GM18873 (cell line): Measurements from ENCODE around the gene UFC1.

ENCODE experiments used
- ATAC-seq: cut with Tn5 transposase; IDR thresholded peaks from one replicate; pipeline ENCODE4 v1.9.1; 2021; ENCODE audit warnings: mild to moderate bottlenecking, moderate library complexity, moderate number of reproducible peaks; ENCODE audit not compliant: unreplicated experiment, low FRiP score

Gene UFC1

DNA sequence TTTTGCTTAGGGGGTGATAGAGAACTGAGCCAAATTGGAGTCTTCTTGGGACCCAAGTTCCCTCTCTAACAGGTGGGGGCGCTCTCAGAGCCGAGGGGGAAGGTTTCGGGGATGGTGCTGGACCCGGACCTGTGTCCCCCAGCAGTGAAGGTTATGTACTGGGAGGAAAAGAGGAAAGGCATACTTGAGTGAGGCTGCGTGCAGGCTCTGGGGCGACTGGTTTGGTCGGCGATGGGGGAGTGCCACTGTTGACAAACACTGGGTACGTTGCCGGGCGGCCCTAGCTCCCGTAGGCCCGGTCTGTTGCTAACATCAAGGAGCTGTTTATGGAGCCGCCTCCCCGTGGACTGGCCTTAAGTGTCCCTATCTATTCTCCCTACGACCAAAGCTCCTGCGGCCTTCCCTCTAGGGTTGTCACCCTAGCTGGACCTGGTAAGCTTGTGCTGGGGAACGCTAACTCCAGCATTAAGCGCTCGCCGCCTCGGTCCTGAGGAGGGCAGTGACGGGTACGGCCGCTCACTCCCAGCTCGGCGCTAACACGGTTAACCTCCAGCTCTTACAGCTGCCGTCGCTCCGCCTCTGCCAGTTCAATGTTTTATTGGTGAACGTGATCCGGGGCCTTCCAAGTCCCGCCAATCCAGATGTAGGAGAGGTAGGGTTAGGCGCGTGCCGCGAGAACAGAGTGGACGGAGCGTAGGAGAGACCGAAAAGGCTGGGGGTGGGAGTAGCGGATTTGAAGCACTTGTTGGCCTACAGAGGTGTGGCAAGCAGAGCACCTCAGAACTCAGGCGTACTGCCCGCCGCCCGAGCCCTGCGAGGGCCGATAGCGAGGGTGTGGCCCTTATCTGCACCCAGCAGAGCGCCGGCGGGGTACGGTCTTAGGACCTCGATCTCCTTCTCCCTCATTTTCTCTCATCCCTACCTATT is 12.2 kb downstream of the UFC1 start, which contains the start of gene PPOX:
PPOX (plus strand) TSS at position 685 of the 927 bp plus-strand sequence. CDS start 422 bp downstream, outside the sequence.
- peak; percentile 89 for ATAC-seq

DNA sequence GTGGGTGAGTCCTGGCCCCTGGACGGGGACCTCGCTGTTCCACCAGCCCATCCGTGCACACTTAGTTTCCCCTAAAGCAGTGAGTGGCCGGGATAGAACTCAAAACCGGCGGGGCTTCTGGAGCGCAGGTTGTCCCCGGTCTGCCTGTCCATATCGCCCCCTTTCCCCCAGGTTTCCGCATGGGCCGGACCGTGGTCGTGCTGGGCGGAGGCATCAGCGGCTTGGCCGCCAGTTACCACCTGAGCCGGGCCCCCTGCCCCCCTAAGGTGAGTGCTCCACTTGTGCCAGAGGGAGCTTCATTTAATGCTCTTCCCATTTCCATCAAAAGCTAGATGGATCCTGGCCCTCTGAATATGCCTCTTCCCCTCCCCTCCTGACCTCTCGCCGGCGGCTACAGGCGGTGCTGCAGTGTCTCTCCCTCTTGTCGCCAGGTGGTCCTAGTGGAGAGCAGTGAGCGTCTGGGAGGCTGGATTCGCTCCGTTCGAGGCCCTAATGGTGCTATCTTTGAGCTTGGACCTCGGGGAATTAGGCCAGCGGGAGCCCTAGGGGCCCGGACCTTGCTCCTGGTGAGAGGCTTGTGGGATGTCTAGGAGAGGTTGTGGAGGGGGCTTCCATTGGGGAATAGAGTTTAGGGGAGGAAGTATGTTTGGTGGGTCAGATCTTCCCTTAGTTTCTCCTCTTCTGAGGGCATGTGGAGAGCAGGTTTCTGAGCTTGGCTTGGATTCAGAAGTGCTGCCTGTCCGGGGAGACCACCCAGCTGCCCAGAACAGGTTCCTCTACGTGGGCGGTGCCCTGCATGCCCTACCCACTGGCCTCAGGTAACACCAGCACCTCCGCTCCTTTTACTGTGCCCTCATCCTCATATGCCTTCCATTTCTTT is 13.1 kb downstream of the UFC1 start:
- no peak for ATAC-seq

DNA sequence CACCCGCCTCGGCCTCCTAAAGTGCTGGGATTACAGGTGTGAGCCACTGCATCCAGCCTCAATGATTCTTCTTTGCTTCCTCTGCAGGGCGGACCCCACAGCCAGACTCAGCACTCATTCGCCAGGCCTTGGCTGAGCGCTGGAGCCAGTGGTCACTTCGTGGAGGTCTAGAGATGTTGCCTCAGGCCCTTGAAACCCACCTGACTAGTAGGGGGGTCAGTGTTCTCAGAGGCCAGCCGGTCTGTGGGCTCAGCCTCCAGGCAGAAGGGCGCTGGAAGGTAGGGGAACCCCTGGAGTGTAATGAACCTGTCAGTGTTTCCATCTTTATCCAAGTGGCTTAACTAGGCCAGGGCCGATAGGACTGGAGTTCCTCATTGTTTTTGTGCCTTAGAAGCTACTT is 15.1 kb downstream of the UFC1 start:
- ATAC-seq = no peak

DNA sequence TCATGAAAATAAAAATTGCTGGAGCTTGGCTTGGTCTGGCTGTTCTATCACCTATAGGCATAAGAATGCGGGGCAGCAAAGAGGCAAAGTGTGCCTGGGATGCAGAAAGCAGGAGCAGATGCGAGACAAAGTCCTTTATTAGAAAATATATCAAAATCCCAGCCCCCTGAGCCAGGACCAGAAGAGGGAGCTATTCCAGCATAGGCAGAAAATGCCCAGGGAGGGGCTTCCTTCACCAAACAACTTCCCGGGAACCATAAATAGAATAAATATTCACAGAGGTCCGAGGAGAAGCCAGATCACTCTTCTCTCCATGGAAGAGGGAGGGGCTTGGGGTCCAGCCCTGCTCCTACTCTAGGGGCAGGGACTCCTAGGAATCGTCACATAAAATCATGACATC is 17.4 kb downstream of the UFC1 start:
- no peak for ATAC-seq

DNA sequence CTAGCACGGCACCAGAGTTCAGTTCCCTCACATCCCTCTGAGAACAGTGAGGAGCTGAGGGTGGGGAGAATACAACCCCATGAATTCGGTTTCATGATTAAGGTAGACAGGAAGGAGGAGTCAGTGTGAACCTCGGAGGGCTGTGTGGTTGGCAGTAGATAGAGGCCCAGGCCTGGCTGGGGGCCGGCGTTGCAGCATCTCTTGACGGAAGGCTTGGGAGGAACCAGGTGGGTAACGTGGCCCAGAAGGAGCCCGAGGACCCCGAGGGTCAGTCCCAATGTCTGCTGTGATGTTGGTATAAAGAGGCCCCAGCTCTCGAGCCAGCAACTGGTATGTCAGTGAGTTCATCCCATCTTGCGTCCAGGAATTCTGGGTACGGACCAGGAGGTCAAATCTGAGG is 17.9 kb downstream of the UFC1 start:
- no peak for ATAC-seq

DNA sequence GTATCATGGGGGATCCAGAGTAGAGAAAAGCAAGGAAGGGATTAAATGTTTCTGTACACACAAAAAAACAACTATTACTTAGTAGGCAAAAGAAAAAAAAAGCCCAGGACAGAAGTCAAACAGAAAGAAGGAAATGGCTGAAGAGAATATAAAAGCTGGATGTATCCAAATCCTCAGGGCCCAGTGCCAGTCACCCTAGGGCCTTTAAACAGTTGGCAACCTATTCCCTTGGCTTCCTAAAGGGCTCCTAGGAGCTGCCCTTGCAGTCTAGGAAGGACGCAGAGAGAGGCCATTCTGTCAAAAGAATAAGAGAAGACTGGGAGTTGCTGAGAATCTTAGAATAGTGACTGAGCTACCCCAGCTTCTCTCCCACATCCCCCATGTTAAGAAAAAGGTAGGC is 18.6 kb downstream of the UFC1 start:
- ATAC-seq = no peak

DNA sequence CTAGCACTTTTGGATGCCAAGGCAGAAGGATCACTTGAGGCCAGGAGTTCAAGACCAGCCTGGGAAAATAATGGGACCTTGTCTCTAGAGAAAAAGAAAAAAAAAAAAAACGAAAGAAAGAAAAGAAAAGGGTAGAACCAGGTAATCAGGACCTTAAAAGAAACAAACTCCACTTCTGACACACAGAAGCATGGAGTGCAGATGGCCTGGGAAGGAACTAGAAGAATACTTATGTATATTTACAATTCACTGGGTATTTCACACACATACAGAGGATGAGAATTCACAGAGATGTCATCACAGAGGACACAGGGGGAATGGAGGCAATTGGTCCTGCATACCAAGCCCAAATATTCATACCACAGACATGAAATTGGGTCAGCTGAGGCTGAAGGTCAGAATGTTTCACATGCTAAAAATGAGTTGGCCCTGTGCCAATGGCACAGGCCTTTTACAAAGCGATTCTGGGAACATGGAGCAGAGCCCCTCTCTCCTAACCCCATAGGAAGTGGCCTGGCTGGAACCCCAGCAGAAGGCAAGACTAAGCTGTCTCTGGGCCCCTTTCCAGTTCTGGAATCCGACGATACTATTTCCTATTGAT is 19.1 kb downstream of the UFC1 start:
- no peak for ATAC-seq

DNA sequence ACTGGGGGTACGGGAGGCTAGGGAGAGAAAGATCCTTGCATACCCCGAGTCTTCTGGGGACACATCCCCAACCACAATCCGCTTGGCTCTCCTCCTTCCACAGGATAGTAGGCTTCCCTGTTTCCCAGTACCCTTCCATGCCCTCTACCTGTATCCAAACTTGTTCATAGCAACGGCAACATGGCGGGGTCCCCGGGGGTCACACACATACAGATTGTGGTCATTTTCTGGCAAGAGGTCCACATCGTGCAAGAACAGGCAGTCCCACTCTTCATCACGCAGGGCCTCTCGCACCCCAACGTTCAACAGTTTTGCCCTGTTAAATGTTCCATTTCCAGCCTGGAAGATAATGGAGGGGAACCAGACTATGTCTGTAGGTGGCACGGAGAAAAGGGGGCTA is 19.9 kb downstream of the UFC1 start:
- ATAC-seq = no peak

DNA sequence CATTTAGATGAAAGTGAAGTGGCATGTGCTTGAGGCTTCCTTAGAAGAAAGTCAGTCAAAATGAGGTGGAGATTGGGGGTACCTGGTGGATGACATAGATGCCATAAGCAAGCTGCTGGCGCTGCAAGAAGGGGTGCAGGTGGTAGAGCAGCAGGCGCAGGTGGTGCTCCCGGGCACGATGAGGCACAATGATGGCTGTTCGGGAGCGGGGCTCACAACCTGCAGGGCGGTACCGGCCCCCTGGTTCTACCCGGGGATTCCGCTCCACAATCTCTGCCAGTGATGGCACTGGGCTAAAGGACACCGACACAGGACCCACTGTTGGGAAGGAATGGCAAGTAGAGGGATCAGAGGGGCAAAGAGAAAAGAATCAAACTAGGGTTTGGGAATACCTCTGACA is 21.1 kb downstream of the UFC1 start:
- no peak for ATAC-seq

DNA sequence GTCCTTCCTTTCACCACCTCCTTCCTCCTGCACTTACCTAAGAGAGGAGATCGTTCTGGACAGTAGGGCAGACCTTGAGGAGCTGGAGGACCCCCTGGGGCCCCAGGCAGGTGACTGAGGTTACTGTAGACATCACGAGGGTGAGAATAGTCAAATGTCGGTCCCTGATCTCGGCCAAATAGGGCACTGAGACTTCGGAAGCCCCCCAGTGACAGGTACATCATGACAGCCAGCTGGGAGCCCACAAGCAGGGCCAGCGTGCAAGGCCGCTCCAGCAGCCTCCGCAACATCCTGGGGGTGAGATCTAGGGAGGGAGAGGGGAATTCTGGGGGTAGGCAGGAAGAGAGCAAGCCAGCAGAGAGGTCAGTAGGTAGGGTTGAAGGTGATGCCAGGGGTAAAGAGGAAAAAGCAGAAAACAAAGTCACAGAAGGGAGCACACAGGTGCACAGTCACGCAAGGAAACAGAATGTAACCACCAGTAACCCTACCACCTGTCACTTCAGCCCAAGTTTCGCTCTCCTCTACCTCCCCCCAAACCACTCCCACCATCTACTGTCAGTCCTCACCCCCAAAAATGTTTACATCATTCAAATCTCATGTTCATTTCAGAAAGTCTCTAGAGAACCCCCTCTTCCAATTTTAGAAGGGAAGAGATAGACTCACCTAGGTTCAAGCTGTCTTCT is 22.1 kb downstream of the UFC1 start:
- no peak for ATAC-seq

DNA sequence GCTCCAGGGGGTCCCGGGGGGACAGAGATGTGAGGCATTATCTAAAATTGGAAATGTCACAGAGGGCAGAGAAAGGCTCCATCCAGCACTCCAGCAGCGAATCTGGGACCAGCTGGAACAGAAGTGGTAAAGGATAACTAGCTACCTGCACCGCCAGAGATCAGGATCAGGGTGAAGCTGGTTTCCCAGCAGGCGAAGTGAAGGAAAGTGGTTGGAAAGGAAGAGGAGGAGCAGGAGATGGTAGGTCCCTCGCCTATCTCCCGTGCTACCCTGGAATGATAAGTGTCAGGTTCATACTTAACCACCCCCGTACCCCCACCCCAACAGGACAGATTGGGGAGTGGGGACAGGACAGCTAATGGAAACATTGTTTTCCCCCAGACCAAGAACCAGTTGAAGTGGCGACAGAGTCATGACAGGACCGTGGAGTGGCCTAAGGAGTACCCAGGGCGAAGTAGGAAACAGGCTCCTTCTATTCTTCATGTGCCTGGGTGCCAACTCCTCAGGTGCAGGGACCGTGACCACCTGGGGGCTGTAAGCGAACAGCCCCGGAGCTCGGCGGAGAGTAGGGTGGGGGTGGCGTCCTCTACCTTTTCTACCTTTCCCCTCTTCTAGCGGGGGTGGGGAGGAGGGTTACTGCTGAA is 22.8 kb downstream of the UFC1 start:
- no peak for ATAC-seq

DNA sequence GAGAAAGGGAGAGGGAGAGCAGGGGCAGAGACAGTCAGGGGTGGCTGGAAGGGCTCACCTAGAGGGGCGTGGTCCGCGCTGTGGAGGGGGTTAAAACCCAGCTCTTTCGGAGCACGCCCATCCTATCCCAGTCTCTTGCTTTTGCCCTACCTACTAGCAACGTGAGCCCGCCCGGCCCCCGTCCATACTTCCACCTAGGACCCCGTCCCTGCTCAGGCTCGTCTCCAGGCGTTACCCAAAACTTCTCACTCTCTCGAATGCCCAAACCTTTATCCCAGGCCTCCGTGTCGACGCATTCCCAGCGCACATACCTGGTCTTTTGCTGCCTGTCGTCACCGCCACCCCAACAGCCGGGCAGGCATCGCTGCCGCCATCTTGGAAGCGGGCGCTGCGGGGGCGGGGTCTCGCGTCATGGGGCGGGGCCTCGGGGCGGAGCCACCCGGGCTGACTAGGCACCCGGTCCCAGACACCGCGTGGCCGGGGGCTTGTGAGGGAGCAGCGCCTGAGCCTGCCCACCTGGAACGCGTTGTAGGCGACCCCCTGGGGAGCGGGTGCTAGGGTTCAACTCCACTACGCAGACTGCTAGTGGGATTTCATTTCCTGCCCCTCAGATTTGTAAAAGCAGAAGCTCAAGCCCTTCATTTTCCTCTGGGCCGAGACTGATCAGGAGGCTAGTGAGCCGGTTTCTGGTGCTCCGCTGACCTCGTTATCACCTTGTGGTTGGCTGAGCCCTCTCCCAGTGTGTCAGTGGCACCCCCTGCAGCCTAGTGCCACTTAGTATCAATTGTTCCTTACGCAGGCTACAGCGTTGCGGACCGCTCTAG is 23.5 kb downstream of the UFC1 start, which contains the start of gene B4GALT3:
B4GALT3 (minus strand) TSS at position 396 of the 824 bp plus-strand sequence. CDS start 1,447 bp downstream, outside the sequence.
- ATAC-seq = peak; percentile 58

DNA sequence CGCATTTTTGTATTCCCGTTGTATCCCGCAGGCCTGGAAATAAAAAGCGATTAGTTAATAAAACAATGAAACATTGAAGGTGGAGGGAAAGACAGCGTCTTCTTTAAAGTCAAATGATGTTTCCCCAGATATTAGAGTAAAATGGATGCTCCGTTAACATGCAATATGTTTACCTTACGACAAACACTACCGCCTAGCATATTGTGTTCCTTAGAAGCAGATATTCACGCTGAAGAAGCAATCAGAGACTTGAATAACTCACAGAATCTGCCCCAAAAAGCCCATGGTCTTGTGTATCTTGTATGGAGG is 24.1 kb downstream of the UFC1 start:
- ATAC-seq = no peak

DNA sequence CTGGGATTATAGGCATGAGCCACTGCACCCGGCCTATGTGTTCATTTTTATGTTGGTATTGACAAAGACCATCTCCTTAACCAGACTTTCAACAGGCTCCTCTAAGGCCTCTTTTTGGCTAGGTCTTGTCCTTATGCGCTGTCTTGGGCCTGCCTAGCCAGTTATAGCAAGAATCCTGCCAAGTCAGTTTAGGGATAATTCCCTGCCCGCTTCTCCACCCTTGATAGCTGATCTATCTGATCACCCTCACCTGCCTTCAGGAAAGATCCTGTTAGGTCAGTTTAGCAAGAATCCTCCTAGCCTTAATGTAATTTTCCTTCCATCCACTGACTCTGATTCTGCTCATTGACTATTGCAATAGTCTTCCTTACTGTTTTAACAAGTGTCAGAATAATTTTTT is 25.9 kb downstream of the UFC1 start:
- ATAC-seq = no peak

DNA sequence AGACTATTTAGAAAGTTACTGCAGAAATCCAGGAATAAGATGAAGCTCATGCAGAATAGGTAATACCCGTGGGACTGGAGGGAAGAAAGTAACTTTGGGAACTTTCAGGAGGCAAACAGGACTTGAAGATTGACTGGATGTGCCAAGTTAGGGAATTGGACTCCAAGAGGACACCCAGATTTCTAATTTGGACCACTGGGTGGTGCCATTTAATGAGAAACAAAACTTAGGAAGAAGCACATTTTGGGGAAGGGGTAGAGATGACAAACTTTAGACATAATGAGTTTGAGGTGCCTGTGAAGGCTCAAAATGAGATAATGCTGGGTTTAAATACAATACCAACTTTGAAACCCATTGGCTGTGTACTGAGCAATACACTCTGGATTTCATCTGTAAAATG is 26.9 kb downstream of the UFC1 start:
- ATAC-seq = no peak

DNA sequence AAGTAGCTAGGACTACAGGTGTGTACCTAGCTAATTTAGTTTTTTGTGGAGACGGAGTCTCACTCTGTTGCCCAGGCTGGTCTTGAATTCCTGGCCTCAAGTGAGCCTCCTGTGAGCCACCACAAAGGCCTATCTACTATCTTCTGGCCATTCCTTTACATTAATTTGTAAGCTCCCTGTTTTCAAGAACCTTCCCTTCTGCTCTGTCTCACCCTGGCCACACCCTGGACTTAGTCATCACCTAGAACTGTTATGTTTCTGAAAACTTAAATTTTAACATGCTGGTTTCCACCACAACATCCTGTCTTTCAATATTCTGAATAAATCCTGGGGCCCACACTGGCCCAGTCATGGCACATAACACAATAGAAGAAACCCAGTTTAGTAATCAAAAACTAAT is 28.4 kb downstream of the UFC1 start:
- ATAC-seq = peak; percentile 48

DNA sequence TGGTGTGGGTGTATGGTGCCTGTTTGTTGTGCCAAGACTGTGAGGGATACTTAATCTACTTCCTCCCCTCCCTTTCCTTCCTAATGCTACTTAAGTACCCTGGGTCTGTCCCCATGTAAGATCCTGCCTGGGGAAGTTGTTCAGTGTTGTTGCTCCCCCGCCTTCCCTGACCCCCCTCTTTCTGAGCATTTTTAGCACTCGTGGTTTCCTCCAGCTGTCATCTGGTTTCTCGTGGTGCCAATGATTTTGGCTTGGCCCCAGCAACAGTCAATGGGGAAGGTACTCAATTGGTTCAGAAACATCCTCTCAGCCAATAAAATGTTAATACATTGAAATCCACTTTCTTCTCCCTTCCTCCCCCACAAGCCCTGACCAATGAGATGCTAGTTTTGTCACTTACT is 31.5 kb downstream of the UFC1 start:
- peak; percentile 69 for ATAC-seq

DNA sequence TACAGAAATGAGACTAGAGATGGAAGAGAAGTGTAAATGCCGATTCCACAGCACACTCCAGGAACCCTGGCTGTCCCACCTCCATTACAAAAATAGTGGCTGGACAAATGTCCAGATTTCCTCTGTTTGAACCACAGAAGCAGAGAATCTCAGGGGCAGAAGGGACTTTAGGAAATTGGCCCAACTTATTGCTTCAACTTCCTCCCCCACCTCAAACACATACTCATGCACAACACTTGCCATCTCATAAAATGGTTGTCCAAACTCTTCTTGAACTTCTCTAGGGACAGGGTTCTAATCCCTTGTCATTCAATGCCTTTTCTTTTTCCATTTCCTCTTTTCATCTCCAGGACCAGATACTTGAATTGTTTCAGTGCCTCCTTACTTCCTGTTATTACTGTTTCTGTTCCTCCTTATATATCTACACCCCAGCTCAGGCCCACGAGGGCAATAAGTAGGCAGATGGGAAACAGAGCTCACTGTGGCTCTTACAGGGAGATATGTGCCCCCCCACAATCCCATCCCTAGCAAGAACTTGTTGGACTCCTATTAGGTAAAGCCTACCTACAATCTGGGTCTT is 32.0 kb downstream of the UFC1 start:
- ATAC-seq = peak; percentile 8

DNA sequence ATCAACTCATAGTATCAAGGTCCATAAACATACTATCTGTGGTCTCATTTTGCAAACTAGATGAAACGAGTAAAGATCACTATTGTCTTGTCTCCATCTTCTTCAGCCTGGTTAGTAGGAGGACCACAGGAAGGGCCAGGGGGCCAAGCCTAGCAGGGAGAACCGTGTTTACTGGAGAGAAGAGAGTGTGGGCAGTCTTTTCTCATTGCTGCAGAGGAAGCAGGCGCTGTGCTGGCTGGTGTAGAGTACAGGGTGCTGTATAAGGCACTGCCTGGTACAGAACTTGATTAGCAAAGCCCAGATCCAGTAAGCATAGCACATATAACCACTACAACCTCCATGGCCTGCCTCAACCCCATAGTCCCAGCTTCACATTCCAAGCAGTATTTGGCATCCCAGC is 33.5 kb downstream of the UFC1 start:
- no peak for ATAC-seq
